KOPT-K1 (cell line): ENCODE measurements around the gene AK8.
A peak's percentile ranks its signal among the peaks of the same experiment; 100 is the strongest.

ENCODE experiments used
- H3K27ac ChIP-seq: fragments of 200-600 bp; sonication (generic); 2 replicates; pipeline ENCODE4 v1.5.1; 2016; ENCODE audit warnings: antibody characterized with exemption, mild to moderate bottlenecking, low read depth, low read length; ENCODE audit not compliant: poor library complexity, severe bottlenecking
- H3K36me3 ChIP-seq: fragments of 200-600 bp; sonication (generic); 2 replicates; pipeline ENCODE4 v1.5.1; 2017; ENCODE audit warnings: antibody characterized with exemption, mild to moderate bottlenecking, low read length, moderate library complexity; ENCODE audit not compliant: insufficient read depth
- H3K9me3 ChIP-seq: fragments of 200-600 bp; sonication (generic); 2 replicates; pipeline ENCODE4 v1.5.1; 2017; ENCODE audit warnings: antibody characterized with exemption, low read length, mild to moderate bottlenecking; ENCODE audit not compliant: insufficient read depth, poor library complexity, severe bottlenecking

AK8 gene

GRCh38 chr9:132896264-132896663 is 18.2 kb upstream of the AK8 start:
- no peak overlapping the region for H3K27ac ChIP-seq
- no peaks in the 10 kb centered on the region for H3K9me3 ChIP-seq
- H3K36me3 ChIP-seq: peaks cover 72% of the 10 kb centered on the region

GRCh38 chr9:132894862-132895835 is 17.1 kb upstream of the AK8 start:
- H3K27ac ChIP-seq: no peak overlapping the region
- H3K36me3 ChIP-seq: peaks cover 60% of the 10 kb centered on the region
- H3K9me3 ChIP-seq: no peaks in the 10 kb centered on the region

GRCh38 chr9:132894346-132894745 is 16.3 kb upstream of the AK8 start:
- no peak overlapping the region for H3K27ac ChIP-seq
- no peaks in the 10 kb centered on the region for H3K9me3 ChIP-seq
- H3K36me3 ChIP-seq: peaks cover 52% of the 10 kb centered on the region

GRCh38 chr9:132892400-132892799 is 14.3 kb upstream of the AK8 start:
- Histone ChIP-seq H3K36me3 (peaks cover 41% of the 10 kb centered on the region), H3K27ac (peak overlapping the region; percentile 22), H3K9me3 (no peaks in the 10 kb centered on the region)

GRCh38 chr9:132888151-132888550 is 10.1 kb upstream of the AK8 start:
- peak overlapping the region; percentile 82 for H3K27ac ChIP-seq
- H3K36me3 ChIP-seq: peaks cover 17% of the 10 kb centered on the region; the same call in 1 of the 2 replicates
- no peaks in the 10 kb centered on the region for H3K9me3 ChIP-seq

GRCh38 chr9:132887181-132888120 is 9.4 kb upstream of the AK8 start:
- Histone ChIP-seq H3K36me3 (peaks cover 11% of the 10 kb centered on the region; the same call in 1 of the 2 replicates), H3K27ac (peak overlapping the region; percentile 82), H3K9me3 (no peaks in the 10 kb centered on the region)

GRCh38 chr9:132886334-132886725 is 8.2 kb upstream of the AK8 start:
- Histone ChIP-seq H3K27ac (peak overlapping the region; percentile 59), H3K36me3 (0 out of 2 replicates have a peak, but pooled peaks cover 5% of the 10 kb centered on the region), H3K9me3 (no peaks in the 10 kb centered on the region)

- H3K27ac ChIP-seq: peak overlapping the region; percentile 59
- H3K36me3 ChIP-seq: 0 out of 2 replicates have a peak, but pooled peaks cover 5% of the 10 kb centered on the region
- H3K9me3 ChIP-seq: no peaks in the 10 kb centered on the region
Measured at GRCh38 chr9:132885720-132886333, 7.7 kb upstream of the AK8 start.

- Histone ChIP-seq H3K27ac (peak overlapping the region; percentile 51), H3K9me3 (no peaks in the 10 kb centered on the region), H3K36me3 (0 out of 2 replicates have a peak, but pooled peaks cover 5% of the 10 kb centered on the region)
Measured at GRCh38 chr9:132883349-132884294, 5.5 kb upstream of the AK8 start.

GRCh38 chr9:132882616-132883015 is 4.5 kb upstream of the AK8 start:
- H3K36me3 ChIP-seq: 0 out of 2 replicates have a peak, but pooled peaks cover 5% of the 10 kb centered on the region

GRCh38 chr9:132881826-132882225 is 3.7 kb upstream of the AK8 start:
- Histone ChIP-seq H3K9me3 (no peaks in the 10 kb centered on the region), H3K36me3 (0 out of 2 replicates have a peak, but pooled peaks cover 5% of the 10 kb centered on the region), H3K27ac (peak overlapping the region; percentile 51)

More at GRCh38 chr9:132882616-132883015, 4.5 kb upstream of the AK8 start:
- Histone ChIP-seq H3K9me3 (no peaks in the 10 kb centered on the region), H3K27ac (peak overlapping the region; percentile 51)

- Histone ChIP-seq H3K9me3 (no peaks in the 10 kb centered on the region), H3K27ac (peak overlapping the region; percentile 88), H3K36me3 (0 out of 2 replicates have a peak, but pooled peaks cover 5% of the 10 kb centered on the region)
Measured at GRCh38 chr9:132880324-132880661, 2.2 kb upstream of the AK8 start.

- H3K27ac ChIP-seq: peak overlapping the region; percentile 88
- no peaks in the 10 kb centered on the region for H3K9me3 ChIP-seq
- H3K36me3 ChIP-seq: 0 out of 2 replicates have a peak, but pooled peaks cover 5% of the 10 kb centered on the region
Measured at GRCh38 chr9:132879457-132880323, 1.6 kb upstream of the AK8 start.
